ENCODE results near the gene UST. TPM values are rescaled to one million over a fixed set of nuclear protein-coding genes. Genes with fewer than 3 reads are reported as not detected.

The UST gene
- total and polyA plus RNA-seq, 9 of the 15 experiments (the other 6 are each of a cell fraction or from before 2014, with no cell fraction given): 0.04 to 0.10 TPM; not detected in 7

DNA sequence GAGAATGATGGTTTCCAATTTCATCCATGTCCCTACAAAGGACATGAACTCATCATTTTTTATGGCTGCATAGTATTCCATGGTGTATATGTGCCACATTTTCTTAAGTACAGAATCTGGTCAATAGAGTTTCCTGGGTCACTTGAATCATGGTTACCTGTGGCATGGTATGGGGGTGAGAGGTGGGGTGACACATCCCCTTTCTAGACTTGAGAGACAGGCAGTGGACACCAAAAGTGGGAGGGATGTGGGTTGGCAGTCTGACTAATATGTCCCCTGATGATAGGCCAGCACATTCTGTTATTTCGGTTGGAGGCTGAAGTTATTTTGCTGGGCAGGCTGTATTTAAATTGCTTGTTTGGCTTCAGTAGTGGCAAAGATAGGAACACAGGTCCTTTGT lies 78.1 kb downstream of the UST start:
- intact Hi-C loops (cut with micrococcal nuclease) (no loop called here), in situ Hi-C loops (cut with MboI) (no loop called here)
- H3K4me3 ChIP-seq: no peak overlapping the region
- H3K9ac ChIP-seq (ENCODE audit: insufficient read depth in 1 of 2, low read depth in 2 of 2, low read length in 2 of 2): no peak overlapping the region
- no peaks in the 10 kb centered on the region for H3K79me2 ChIP-seq (ENCODE audit: control insufficient read depth, insufficient read depth, low read length)
- ChIA-PET CTCF (ENCODE audit: low intra/inter-chr PET ratio) (no interaction called here), POLR2A (no interaction called here)
- no peak overlapping the region for H3K27ac ChIP-seq (ENCODE audit: extremely low read depth, low read depth, low read length)
- no peak for FAIRE-seq
- H3K9me3 ChIP-seq (replicated peaks; ENCODE audit: control insufficient read depth, insufficient read depth, low read depth, low read length): no peaks in the 10 kb centered on the region; the same call in 1 of the 2 replicates
- no peak for DNase-seq (ENCODE audit: extremely low read depth in 1 of 4, low spot score in 3 of 4)
- H3K4me2 ChIP-seq (ENCODE audit: insufficient read depth, low read length): no peak overlapping the region
- H3K36me3 ChIP-seq (ENCODE audit: control insufficient read depth, insufficient read depth, low read length): no peaks in the 10 kb centered on the region
- no peak for ATAC-seq
- no peaks in the 10 kb centered on the region for H3K9me1 ChIP-seq (ENCODE audit: control insufficient read depth, insufficient read depth, low read length)
- no peak for TF ChIP-seq ELF4 (CRISPR knock-in tag; IDR thresholded peaks at IDR 0.05)
- no peak for TF ChIP-seq TARDBP (IDR thresholded peaks at IDR 0.05)
- TF ChIP-seq, protein P1, sequence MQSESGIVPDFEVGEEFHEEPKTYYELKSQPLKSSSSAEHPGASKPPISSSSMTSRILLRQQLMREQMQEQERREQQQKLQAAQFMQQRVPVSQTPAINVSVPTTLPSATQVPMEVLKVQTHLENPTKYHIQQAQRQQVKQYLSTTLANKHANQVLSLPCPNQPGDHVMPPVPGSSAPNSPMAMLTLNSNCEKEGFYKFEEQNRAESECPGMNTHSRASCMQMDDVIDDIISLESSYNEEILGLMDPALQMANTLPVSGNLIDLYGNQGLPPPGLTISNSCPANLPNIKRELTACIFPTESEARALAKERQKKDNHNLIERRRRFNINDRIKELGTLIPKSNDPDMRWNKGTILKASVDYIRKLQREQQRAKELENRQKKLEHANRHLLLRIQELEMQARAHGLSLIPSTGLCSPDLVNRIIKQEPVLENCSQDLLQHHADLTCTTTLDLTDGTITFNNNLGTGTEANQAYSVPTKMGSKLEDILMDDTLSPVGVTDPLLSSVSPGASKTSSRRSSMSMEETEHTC (IDR thresholded peaks at IDR 0.05): no peak
- no peak for TF ChIP-seq POLR2AphosphoS5 (IDR thresholded peaks at IDR 0.05; ENCODE audit: control insufficient read depth, insufficient read depth, low read depth, low read length)
- no peak for TF ChIP-seq TEAD2 (tag; IDR thresholded peaks at IDR 0.05)
- no peak for TF ChIP-seq HMG20A (CRISPR knock-in tag; conservative IDR thresholded peaks at IDR 0.05)
- no peak for TF ChIP-seq ZNF431 (CRISPR knock-in tag; IDR thresholded peaks at IDR 0.05)
- TF ChIP-seq HDAC6 (IDR thresholded peaks at IDR 0.05; ENCODE audit: low read depth, low read length): no peak
- TF ChIP-seq SMARCA5 (IDR thresholded peaks at IDR 0.05): no peak
- TF ChIP-seq IRF2 (CRISPR knock-in tag; IDR thresholded peaks at IDR 0.05): no peak
- TF ChIP-seq BDP1 (IDR thresholded peaks at IDR 0.05; ENCODE audit: insufficient read depth, insufficient read length): no peak
- TF ChIP-seq, protein P2, sequence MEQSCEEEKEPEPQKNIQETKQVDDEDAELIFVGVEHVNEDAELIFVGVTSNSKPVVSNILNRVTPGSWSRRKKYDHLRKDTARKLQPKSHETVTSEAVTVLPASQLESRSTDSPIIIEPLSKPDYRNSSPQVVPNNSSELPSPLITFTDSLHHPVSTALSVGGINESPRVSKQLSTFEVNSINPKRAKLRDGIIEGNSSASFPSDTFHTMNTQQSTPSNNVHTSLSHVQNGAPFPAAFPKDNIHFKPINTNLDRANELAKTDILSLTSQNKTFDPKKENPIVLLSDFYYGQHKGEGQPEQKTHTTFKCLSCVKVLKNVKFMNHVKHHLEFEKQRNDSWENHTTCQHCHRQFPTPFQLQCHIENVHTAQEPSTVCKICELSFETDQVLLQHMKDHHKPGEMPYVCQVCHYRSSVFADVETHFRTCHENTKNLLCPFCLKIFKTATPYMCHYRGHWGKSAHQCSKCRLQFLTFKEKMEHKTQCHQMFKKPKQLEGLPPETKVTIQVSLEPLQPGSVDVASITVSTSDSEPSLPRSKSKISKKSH (CRISPR knock-in tag; IDR thresholded peaks at IDR 0.05): no peak
- TF ChIP-seq TAF9B (IDR thresholded peaks at IDR 0.05; ENCODE audit: partially characterized antibody): no peak
- no peak for TF ChIP-seq ZNF121 (CRISPR knock-in tag; conservative IDR thresholded peaks at IDR 0.05)
- no peak for TF ChIP-seq BCL6 (CRISPR knock-in tag; IDR thresholded peaks at IDR 0.05)
- no peak for TF ChIP-seq ZNF133 (CRISPR knock-in tag; IDR thresholded peaks at IDR 0.05)
- TF ChIP-seq, protein P3, sequence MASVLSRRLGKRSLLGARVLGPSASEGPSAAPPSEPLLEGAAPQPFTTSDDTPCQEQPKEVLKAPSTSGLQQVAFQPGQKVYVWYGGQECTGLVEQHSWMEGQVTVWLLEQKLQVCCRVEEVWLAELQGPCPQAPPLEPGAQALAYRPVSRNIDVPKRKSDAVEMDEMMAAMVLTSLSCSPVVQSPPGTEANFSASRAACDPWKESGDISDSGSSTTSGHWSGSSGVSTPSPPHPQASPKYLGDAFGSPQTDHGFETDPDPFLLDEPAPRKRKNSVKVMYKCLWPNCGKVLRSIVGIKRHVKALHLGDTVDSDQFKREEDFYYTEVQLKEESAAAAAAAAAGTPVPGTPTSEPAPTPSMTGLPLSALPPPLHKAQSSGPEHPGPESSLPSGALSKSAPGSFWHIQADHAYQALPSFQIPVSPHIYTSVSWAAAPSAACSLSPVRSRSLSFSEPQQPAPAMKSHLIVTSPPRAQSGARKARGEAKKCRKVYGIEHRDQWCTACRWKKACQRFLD (CRISPR knock-in tag; IDR thresholded peaks at IDR 0.05): no peak
- no peak for TF ChIP-seq PHTF2 (CRISPR knock-in tag; IDR thresholded peaks at IDR 0.05)
- H3K4me1 ChIP-seq (replicated peaks in 1 of 2; ENCODE audit: control insufficient read depth in 2 of 2, insufficient read depth in 2 of 2, low read length in 2 of 2): no peaks in the 10 kb centered on the region
- H4K20me1 ChIP-seq (replicated peaks; ENCODE audit: control insufficient read depth, insufficient read depth, low read length): no peaks in the 10 kb centered on the region
- BruUV-seq (replicated peaks): no TSS peak
- WGBS (ENCODE audit: insufficient coverage, low coverage, missing lambda C conversion rate): 0% methylated on average over 1 of the region's 1 CpG
- no peak overlapping the region for H2AFZ ChIP-seq (ENCODE audit: low read depth, low read length)
- peaks cover 0 to 5% of the 10 kb centered on the region in 2 experiments; a peak in 3 of 5 replicates for H3K27me3 ChIP-seq (ENCODE audit: control insufficient read depth in 2 of 2, insufficient read depth in 2 of 2, low read length in 2 of 2)
